ENCODE data around the gene SLC25A20.

GRCh38 chr3:48811524-48811923 is 87.2 kb downstream of the SLC25A20 start:
- TF ChIP-seq CTCF (conservative IDR thresholded peaks at IDR 0.05; ENCODE audit: low read depth, low read length) = no peak
- no peak for TF ChIP-seq EZH2 (IDR thresholded peaks at IDR 0.05; ENCODE audit: low read length, unreplicated experiment)

Data from PC-3 (cell line).